Brain pericyte (primary cell): ENCODE data around the gene F7.
"Not testable (repeated sequence)": the region's sequence is repeated elsewhere in the genome, so short reads cannot be mapped to it uniquely, and the experiment has no call there.

Experiments used
- DNase-seq: peaks from one replicate; pipeline ENCODE4 v3.0.0-alpha.2; 2012; ENCODE audit warnings: low read depth, low spot score

F7 gene

DNA sequence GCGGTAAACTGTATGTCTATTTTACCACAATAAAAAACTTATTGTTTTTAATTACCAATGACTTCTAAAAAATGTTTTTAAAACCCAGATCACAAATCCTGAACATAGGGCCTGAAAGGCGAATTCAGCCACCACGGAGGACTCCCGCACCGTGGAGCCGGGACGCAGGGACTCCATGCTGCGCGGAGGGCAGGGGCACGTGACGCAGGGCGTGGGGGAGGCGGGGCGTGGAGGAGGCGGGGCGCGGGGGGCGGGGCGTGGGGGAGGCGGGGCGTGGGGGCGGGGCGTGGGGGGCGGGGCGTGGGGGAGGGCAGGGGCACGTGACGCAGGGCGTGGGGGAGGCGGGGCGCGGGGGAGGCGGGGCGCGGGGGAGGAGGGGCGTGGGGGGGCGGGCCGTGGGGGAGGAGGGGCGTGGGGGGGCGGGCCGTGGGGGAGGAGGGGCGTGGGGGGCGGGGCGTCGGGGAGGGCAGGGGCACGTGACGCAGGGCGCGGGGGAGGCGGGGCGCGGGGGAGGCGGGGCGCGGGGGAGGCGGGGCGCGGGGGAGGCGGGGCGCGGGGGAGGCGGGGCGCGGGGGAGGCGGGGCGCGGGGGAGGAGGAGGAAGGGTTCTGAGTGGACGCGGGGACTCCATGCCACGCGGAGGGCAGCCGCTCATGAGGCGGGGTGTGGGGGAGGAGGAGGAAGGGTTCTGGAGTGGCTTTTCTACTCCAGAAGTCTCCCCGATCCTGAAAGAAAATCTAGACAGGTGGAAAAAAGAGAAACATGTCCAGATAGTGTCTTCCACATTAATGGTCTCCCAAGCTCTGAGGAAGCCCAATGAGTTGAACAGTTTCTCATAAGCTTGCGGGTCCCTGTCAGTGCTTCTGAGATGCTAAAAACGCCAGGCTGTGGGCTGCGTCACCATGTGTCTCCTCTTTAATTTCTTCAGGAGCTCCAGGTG is 48.5 kb downstream of the F7 start:
- peak; percentile 41 for DNase-seq

DNA sequence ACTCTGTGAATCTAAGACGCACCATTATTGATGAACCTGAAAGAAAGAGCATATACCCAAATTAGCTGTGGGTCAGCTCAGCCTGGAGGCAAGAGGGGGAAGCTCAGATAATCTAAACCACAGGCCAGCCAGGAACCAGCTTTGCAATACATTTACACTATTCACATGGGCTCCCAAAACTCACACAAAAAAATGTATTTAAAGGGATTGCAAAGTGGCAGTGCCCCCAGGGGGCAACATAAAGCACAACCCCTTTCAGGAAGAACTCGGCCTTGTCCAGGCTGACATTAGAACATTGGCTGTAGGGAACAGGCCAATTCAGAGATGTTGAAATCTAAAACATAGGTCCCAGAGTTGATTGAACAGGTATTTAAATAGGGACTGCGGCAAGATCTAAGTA is 49.6 kb downstream of the F7 start:
- DNase-seq = no peak

DNA sequence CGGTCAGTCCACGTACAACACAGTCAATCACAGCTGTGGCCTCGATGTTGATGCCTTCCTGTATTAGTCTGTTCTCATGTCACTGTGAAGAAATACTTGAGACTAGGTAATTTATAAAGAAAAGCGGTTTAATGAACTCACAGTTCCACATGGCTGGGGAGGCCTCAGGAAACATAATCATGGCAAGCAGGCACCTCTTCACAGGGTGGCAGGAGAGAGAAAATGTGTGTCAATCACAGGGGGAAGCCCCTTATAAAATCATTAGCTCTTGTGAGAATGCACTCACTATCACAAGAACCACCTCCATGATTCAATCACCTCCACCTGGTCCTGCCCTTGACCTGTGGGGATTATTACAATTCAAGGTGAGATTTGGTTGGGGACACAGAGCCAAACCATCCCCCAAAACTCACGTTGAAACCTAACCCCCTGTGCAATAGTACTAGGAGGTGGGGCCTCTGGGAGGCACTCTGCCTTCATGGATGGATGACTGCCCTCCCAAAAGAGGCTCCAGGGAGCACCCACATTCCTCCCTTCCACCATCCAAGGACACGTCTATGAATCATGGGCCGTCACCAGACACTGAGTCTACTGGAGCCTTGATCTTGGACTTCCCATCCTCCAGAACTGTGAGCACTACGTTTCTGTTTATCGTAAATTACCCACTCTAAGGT is 50.5 kb downstream of the F7 start:
- DNase-seq = no peak

DNA sequence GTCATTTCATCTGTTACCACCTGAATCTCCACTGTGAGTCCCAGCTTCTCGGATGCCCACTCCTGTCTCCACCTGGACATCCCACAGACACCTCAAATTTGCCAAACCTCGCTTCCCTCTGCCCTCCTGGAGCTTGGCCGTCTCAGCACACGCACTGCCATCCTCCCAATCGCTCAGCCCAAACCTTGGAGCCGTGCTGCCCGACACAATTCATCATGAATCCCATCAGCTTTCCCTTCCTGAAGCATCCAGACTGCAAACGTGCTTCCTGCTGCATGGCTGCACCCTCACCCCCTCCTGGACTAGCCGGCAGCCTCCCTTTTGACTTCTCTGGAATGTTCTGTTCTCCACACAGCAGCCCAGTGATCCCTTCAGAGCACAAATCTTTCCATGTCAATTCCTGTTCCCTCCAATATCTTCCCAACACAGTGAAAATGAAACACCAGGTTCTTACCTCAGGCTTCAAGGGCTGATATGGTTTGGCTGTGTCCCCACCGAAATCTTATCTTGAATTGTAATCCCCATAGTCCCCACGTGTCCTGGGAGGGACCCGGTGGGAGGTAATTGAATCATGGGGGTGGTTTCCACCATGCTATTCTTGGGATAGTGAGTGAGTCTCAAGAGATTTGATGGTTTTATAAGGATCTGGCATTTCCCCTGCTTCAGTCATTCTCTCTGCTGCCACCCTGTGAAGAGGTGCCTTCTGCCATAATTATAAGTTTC is 51.8 kb downstream of the F7 start:
- no peak for DNase-seq

DNA sequence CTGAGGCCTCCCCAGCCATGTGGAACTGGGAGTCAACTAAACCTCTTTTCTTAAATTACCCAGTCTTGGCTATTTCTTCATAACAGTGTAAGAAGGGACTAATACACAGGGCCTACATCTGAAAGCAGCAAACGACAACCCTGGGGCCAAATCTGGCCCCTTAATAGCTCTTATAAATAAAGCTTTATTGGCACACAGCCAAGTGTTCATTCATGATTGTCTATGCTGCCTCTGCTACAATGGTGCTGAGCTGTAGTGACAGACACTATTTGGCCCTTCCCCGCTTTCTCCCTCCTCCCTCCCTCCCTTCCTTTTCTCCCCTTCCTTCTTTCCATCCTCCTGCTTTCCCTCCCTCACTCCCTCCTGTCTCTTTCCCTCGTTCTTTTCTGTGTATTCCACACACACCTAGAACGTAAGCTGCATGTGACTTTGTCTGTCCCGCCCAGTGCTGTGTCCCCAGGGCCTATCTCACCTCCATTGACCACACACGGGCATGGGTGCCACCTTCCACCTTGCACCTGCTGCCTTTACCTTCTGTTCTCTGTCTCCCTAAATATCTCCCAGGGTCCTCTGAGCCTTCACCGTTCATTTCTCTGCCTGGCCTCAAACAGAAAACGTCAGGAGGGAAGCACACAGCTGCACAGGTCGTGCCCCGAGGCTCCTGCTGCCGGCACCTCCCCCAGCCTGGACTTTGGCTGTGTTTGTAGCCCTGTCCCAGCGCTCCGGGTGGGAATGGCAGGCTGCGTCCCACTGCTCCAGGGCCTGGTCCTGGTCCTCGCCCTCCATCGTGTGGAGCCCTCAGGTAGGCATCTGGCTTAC is 52.5 kb downstream of the F7 start, which contains the start of gene PROZ:
Gene PROZ (plus strand): TSS at position 720 of the 819 bp plus-strand sequence. CDS start 13 bp downstream, at position 733.
- DNase-seq = no peak

DNA sequence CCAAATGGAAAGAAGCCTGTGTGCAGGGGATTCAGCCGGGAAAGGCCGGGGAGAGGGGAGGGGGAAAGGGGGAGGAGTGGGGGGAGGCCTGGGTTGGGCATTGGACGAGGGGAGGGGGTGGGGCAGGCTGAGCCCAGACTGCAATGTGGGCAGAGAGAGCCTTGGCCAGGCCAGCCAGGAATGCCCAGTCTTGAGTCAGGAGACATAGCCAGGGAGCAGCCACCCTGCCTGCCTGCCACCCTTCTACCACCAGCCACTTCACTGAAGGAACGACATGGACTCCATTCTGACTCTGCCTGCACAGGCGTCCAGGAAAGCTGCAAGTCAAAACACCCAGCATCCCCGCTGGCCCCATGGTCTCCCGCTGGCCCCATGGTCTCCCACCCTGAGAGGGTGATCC is 53.4 kb downstream of the F7 start:
- DNase-seq = no peak

DNA sequence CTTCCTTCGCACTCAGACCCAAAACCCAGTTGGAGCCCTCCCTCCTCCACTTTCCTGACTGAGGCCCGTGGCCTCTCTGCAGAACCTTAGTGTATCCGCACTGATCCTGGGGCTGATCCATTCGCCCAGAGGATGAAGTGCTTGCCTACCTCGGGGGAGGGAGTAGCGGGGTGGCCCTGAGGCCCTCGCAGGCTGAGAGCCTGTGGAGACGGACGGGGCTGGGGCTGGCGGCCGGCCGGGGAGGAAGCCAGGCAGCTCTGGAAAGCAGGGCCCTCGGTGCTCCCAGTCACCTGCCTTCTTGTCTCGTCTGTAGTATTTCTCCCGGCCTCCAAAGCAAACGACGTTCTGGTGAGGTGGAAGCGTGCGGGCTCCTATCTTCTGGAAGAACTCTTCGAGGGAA is 54.1 kb downstream of the F7 start:
- no peak for DNase-seq

DNA sequence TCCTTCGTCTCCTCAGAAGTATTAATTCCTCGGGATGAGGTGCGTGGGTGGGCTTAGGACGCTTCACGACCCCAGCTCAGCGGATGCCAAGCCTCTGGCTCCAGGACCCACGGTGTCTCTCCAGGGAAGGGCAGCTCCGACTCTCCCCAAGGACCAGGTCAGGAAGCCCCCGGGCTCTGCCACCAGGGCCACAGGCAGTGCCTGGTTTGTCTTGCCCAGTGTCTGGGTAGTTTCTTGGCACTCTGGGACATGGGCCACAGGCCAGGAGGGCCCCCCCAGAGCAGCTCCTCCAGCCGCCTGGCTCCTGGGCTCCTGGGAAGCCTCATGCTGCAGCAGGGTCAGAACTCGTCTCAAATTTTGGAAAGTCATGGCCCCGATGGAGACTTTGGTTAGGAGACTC is 55.4 kb downstream of the F7 start:
- DNase-seq = no peak

DNA sequence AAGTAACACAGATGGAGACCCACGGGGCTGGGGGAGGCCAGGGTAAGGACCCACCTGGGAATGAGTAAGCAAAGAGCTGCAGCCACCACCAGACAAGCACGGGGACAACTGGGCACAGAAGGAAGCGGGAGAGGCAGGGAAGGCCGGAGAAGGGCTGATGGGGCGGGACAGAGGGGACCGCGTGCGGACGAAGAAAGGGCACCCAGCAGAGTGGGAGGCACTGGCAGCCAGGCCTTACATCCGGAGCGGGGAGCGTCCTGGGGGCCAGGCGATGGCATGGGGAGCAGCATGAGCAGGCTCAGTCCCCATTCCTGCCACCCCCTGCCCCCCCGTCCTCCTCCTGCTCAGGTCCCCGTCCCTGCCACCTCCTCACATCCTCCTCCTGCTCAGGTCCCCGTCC is 55.8 kb downstream of the F7 start:
- DNase-seq = no peak

DNA sequence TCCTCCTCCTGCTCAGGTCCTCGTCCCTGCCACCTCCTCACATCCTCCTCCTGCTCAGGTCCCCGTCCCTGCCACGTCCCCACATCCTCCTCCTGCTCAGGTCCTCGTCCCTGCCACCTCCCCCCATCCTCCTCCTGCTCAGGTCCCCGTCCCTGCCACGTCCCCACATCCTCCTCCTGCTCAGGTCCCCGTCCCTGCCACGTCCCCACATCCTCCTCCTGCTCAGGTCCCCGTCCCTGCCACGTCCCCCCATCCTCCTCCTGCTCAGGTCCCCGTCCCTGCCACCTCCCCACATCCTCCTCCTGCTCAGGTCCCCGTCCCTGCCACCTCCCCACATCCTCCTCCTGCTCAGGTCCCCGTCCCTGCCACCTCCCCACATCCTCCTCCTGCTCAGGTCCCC is 56.4 kb downstream of the F7 start:
- not testable (repeated sequence) for DNase-seq

DNA sequence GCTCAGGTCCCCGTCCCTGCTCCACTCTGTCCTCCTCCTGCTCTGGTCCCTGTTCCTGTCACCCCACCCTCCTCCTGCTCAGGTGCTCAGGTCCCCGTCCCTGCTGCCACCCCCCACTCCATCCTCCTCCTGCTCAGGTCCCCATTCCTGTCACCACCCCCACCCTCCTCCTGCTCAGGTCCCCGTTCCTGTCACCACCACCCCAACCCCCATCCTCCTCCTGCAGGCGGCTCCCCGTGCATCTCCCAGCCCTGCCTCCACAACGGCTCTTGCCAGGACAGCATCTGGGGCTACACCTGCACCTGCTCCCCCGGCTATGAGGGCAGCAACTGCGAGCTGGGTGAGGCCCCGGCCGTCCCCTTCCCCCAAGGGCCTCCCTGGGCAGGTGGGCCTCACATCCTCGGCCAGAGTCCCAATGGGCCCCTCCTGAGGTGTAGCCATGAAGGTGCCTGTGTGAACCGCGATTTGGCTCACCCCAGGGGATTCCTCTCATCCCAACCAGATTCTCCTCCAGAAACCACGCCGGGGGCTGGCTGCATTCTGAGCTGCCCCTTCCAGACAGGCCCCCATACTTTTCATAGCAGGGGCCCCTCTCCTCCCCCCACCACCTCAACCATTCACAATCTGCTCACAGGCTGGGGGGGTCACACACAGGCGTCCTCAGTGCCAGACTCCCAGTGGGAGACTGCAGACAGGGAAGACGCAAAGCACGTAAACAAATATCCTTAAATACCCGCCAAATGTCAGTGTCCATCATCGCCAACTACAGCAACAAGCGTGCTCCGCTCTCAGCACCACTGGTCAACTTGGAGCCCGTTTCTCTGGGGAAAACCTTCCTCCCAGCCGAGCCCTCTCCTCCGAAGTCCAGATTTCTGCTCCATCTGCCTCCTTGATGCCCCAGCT is 57.4 kb downstream of the F7 start:
- no peak for DNase-seq

DNA sequence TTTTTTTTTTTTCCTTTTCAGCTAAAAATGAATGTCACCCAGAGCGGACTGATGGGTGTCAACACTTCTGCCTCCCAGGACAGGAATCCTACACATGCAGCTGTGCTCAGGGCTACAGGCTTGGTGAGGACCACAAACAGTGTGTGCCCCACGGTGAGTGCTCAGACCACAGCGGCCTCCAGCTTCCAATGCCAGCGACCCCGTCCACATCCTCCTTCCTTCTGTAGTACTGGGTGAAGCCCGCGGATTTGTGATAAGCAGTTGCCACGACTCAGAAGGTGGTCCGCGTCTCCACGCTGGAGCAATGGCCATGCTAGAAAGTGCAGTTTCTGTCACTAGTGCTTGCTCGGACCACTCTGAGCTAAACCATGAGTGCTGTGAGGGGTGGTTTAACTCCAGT is 58.9 kb downstream of the F7 start:
- no peak for DNase-seq

DNA sequence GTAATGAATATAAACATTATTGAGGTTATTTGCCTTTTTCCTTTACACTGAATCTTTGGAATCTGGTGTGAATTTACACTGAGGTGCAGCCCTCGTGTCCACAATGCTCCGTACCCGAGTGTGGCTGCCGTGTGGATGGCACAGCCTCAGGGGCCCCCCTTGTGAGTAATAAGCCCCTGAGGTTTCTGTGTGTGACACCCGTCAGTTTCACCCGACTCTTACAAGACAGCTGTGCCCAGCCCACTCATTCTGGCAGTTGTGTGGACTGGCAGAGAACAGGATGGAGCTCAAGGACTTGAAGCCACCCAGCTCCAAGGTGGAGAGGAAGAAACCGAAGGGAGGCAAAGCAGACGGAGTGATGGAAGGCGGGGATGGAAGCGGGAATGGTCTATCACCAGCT is 60.7 kb downstream of the F7 start:
- no peak for DNase-seq

DNA sequence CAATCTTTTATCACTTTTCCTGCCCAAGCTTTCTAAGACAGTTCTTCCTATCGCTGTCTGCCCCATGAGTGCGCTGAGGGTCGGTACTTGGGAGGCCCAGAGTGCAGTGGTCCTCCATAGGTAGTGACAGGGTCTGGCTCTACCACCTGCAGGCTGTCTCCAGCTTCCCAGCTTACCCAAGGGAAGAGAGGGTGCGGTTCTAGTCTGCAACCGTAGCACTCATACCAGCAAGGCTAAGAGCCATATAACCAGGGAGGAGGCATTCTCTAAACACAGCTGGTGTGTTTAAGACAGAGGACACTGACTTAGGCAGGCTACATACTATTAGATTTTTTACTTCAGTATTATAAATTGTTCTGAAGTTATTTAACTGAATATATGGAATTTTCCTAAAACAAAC is 61.1 kb downstream of the F7 start:
- DNase-seq = no peak

DNA sequence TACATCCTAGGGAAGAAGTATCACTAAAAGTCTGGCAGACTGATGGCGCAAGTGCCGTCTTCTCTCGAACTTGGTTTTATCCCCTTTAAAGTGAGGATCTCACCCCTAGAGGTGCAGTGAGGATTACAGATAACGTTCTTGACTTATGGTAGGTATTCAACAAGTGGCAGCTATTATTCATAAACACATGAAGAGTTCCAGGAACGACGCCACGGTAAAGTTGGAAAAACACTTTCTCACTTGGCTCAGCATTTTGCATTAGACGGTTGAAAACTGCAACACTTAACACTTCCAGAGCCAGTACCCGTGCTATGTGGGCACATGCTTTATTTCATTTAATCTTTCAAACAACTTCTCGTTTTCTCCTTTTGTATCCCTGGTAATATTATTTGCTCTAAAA is 61.6 kb downstream of the F7 start:
- no peak for DNase-seq

DNA sequence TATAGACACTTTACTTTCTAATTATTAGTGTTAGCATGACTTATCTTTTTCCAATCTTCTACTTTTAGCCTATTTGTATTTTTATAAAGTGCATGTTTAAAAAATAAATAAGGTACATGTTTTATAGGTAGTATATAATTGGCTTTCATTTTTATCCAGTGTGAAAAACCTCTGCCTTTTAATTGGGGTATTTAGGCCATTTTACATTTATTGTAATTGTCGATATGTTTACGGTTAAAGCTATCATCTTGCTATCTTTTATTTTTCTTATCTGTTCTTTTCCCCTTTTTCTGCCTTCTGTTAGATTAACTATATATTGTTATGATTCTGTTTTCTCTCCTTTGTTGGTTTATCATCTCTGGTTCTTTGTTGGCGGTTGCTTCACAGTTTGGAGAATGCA is 62.0 kb downstream of the F7 start:
- no peak for DNase-seq

DNA sequence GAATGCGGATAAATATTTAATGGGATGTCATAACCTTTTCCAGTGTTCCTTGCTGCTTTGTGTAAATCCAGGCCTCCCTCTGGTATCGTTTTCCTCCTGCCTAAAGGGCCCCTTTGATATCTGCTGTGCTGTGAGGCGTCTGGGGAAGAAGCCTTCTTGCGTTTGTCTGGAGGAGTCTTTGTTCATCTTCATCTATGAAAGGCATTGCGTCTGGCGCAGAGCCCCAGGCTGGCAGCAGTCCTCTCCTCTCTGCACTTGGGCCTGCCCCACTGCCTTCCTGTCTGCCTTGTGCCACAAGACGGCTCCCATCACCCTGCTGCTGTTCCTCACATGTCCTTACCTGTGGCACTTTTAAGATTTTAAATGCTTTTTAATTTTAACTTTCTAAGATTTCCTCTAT is 62.6 kb downstream of the F7 start:
- DNase-seq = no peak

DNA sequence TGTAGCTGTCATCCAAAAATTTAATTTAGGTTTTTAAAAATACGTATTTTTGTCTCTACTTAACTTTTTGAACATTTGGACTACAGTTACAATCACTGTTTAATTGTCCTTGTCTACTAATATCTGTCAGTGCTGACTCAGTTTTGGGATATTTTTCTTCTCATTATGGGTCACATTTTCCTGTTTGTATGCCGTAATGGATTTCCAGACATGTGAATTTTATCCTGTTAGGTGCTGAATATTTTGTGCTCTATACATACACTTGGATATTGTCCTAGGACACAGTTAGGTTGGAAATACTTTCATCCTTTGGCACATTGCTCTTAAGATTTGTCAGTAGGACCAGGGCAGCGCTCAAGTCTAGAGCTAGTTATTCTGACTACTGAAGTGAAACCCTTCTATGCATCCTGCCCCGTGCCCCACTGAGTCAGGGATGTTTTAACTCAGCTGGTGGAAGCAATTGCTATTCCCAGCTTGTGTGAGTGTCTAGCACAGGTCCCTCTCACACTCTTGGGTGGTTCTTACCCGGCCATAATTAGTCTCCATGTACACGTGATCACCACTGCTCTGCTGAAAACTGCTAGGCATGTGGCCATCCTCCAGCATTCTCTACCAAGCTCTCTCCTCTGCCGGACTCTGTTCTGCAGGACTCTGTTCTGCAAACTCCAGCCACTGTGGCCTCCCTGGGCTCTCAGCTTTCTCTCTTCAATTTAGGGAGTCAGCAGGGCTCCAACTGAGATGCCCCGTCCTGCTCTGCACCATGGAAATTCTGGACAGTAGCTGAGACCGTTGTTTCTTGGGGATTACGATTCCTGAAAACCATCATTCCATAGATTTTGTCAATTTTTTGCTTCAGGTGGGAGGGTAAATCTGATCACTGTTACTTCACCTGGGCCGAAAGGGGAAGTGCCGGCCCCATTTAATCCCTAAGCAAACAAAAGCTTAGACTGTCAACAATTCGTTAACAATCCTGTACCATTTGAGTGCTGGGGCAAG is 64.0 kb downstream of the F7 start:
- DNase-seq = no peak
